GM19467 (cell line): ENCODE data around the gene PMS1.
"Not testable (repeated sequence)": the region's sequence is repeated elsewhere in the genome, so short reads cannot be mapped to it uniquely, and the experiment has no call there.

Source experiments
- ATAC-seq: cut with Tn5 transposase; IDR thresholded peaks from one replicate; pipeline ENCODE4 v1.9.1; 2021; ENCODE audit warnings: mild to moderate bottlenecking, moderate library complexity; ENCODE audit not compliant: unreplicated experiment

The PMS1 gene

GRCh38 chr2:189783927-189784867, at the start of gene PMS1, which contains the start of gene ORMDL1:
TSS of gene PMS1 (plus strand) at chr2:189784450. CDS start at chr2:189791810, 7,360 bp downstream.
TSS of gene ORMDL1 (minus strand) at chr2:189784339. CDS start at chr2:189782595, 1,744 bp downstream.
- peak; percentile 94 for ATAC-seq

- no peak for ATAC-seq
Measured at GRCh38 chr2:189751080-189751658, 33.1 kb upstream of the PMS1 start.

GRCh38 chr2:189756311-189756952, 27.8 kb upstream of the PMS1 start:
- no peak for ATAC-seq

GRCh38 chr2:189760154-189760553, 24.1 kb upstream of the PMS1 start:
- not testable (repeated sequence) for ATAC-seq

- ATAC-seq: no peak
Measured at GRCh38 chr2:189762229-189762550, 22.1 kb upstream of the PMS1 start.

GRCh38 chr2:189762551-189763298, 21.5 kb upstream of the PMS1 start, which contains the start of gene OSGEPL1:
TSS of gene OSGEPL1 (minus strand) at chr2:189762792. CDS start at chr2:189761640, 1,152 bp downstream.
- peak; percentile 97 for ATAC-seq

GRCh38 chr2:189763908-189764661, 20.2 kb upstream of the PMS1 start:
- no peak for ATAC-seq

- no peak for ATAC-seq
Measured at GRCh38 chr2:189770590-189771322, 13.5 kb upstream of the PMS1 start.

- no peak for ATAC-seq
Measured at GRCh38 chr2:189772212-189772611, 12.0 kb upstream of the PMS1 start.

- ATAC-seq: no peak
Measured at GRCh38 chr2:189782221-189782671, 2.0 kb upstream of the PMS1 start.

- ATAC-seq: no peak
Measured at GRCh38 chr2:189783451-189783926, 761 bp upstream of the PMS1 start.

GRCh38 chr2:189791338-189792042, 7.2 kb downstream of the PMS1 start:
- ATAC-seq: no peak

GRCh38 chr2:189794310-189794709, 10.1 kb downstream of the PMS1 start:
- no peak for ATAC-seq

GRCh38 chr2:189797902-189798301, 13.7 kb downstream of the PMS1 start:
- ATAC-seq: no peak

GRCh38 chr2:189798312-189799029, 14.2 kb downstream of the PMS1 start:
- ATAC-seq: no peak

GRCh38 chr2:189799030-189799331, 14.7 kb downstream of the PMS1 start:
- no peak for ATAC-seq

- ATAC-seq: no peak
Measured at GRCh38 chr2:189799531-189799930, 15.3 kb downstream of the PMS1 start.

GRCh38 chr2:189802396-189802912, 18.2 kb downstream of the PMS1 start:
- ATAC-seq: no peak
